ENCODE results near the gene KIF17. TPM values are rescaled to one million over a fixed set of nuclear protein-coding genes. Genes with fewer than 3 reads are reported as not detected.

KIF17 gene
- total RNA-seq, 1 donor from 2014 or later = 4.6 TPM

DNA sequence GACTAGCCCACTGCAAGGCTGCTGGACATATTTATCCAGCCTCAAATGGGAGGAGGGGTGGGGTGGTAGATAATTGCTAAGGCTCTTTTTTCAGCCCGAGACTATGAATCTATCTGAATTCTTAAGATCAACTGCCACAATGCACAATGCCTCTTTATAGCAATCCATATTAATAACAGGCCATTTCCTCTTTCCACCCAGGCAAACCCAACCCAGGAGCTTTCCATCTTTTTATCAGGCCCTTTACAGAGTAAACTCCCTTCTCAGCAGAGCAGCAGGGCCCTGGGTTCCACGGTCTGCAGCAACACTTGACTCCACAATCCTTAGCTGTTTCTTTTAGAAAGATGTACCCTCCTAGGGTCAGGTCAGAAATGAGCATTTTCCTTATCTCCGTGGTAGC is 57.4 kb downstream of the KIF17 start:
- Histone ChIP-seq H3K4me1 (peaks cover 18% of the 10 kb centered on the region), H3K9me3 (no peaks in the 10 kb centered on the region), H3K36me3 (peaks cover 42% of the 10 kb centered on the region), H3K27ac (peak overlapping the region; percentile 82), H3K27me3 (no peaks in the 10 kb centered on the region), H3K4me3 (peak overlapping the region; percentile 99)
- DNase-seq (no peak), ATAC-seq (no peak)
- intact Hi-C loops (cut with DNase I) = no loop called here
- TF ChIP-seq, protein P1, sequence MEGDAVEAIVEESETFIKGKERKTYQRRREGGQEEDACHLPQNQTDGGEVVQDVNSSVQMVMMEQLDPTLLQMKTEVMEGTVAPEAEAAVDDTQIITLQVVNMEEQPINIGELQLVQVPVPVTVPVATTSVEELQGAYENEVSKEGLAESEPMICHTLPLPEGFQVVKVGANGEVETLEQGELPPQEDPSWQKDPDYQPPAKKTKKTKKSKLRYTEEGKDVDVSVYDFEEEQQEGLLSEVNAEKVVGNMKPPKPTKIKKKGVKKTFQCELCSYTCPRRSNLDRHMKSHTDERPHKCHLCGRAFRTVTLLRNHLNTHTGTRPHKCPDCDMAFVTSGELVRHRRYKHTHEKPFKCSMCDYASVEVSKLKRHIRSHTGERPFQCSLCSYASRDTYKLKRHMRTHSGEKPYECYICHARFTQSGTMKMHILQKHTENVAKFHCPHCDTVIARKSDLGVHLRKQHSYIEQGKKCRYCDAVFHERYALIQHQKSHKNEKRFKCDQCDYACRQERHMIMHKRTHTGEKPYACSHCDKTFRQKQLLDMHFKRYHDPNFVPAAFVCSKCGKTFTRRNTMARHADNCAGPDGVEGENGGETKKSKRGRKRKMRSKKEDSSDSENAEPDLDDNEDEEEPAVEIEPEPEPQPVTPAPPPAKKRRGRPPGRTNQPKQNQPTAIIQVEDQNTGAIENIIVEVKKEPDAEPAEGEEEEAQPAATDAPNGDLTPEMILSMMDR (IDR thresholded peaks at IDR 0.05) = no peak

DNA sequence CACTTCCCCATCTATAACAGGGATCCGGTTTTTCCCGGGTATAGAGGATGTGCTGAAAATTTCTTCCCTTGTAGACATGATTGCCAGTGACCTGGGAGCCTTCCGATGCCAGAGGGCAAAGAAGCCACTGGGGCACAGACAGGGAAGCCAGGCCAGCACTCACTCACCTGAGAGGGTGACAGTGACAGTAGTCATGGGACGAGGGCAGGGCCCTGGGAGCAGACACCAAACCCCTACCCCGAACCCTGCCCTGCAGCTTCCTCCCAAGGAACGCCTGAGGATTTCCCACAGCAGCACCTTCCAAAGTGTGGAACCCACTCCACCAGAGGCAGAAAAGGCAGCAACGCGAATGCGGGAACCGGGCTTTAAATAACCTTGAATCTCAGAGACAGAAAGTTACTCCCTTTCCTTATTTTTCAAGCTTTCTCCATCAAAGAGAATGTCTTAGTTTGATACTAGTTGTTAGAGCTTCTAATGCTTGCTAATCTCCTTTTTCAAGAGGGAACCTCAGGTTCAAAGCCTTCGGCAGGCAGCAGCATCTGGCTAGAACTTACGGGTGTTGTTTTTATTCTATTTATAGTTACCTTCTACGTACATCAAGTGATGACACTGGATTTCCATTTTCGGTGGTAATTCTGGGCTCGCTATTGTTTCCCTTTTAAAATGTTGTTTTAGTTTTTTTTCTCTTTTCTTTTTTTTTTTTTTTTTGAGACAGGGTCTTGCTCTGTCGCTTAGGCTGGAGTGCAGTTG is 59.5 kb downstream of the KIF17 start:
- DNase-seq = no peak
- H3K4me3 ChIP-seq = no peak overlapping the region
- TF ChIP-seq, protein P1 (IDR thresholded peaks at IDR 0.05) = no peak
- H3K27ac ChIP-seq = no peak overlapping the region
- peaks cover 18% of the 10 kb centered on the region for H3K4me1 ChIP-seq
- H3K36me3 ChIP-seq = peaks cover 62% of the 10 kb centered on the region
- no peaks in the 10 kb centered on the region for H3K9me3 ChIP-seq
- no peak for ATAC-seq
- intact Hi-C loops (cut with DNase I) = no loop called here
- no peaks in the 10 kb centered on the region for H3K27me3 ChIP-seq

DNA sequence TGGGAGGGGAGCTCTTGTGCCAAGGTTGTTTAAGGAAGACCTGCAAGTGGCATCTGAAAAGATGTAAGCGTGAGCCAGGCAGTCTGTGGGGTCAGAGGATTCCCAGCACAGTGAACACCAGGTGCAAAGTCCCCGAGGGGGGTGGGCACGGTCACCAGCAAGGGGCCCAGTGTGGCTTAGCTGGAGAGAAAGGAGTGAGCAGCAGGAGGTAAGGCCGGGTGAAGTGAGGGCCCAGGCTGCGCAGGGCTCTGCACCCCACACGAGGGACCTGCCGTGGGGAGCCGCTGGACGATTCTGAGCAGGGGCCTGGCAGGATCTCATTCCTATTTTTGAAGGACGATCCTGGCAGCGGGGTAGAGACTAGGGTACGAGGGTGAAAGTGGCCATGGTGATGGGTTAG is 60.8 kb downstream of the KIF17 start:
- Histone ChIP-seq H3K9me3 (no peaks in the 10 kb centered on the region), H3K4me3 (no peak overlapping the region), H3K27ac (no peak overlapping the region), H3K4me1 (peaks cover 16% of the 10 kb centered on the region), H3K27me3 (no peaks in the 10 kb centered on the region), H3K36me3 (peaks cover 75% of the 10 kb centered on the region)
- no peak for DNase-seq
- TF ChIP-seq, protein P1 (IDR thresholded peaks at IDR 0.05) = no peak
- no peak for ATAC-seq
- intact Hi-C loops (cut with DNase I) = no loop called here

DNA sequence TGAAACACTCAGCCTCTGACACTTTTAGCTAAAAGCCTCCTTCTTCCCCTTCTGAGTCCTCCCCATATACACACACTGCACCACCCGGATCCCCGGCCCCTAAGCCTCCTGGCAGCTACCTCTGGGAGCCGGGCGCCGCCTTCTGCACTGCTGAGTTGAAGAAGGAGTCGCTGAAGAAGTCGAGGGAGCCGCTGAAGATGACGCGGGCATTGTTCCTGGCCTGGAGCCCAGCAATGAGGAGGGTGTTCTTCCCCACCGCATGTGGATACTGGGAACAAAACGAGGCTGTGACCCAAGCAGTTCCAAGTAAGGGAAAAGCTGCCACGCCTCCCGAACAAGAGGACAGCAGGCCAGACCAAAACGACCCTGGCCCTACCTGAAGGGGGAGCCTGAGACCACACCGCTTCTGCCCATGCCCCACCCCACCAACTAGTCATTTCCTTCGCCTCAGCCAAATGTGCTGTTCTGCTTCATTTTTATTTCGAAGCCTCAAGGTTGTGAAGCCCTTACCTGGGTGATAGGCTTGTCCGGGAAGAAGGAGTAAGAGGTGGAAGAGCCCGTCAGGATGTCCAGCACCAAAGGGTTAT is 63.6 kb downstream of the KIF17 start:
- H3K4me3 ChIP-seq = no peak overlapping the region
- peaks cover 2% of the 10 kb centered on the region for H3K4me1 ChIP-seq
- intact Hi-C loops (cut with DNase I) = no loop called here
- H3K36me3 ChIP-seq = peaks cover 100% of the 10 kb centered on the region
- no peaks in the 10 kb centered on the region for H3K9me3 ChIP-seq
- no peaks in the 10 kb centered on the region for H3K27me3 ChIP-seq
- DNase-seq (no peak), ATAC-seq (no peak)
- TF ChIP-seq, protein P1 (IDR thresholded peaks at IDR 0.05) = no peak
- no peak overlapping the region for H3K27ac ChIP-seq

DNA sequence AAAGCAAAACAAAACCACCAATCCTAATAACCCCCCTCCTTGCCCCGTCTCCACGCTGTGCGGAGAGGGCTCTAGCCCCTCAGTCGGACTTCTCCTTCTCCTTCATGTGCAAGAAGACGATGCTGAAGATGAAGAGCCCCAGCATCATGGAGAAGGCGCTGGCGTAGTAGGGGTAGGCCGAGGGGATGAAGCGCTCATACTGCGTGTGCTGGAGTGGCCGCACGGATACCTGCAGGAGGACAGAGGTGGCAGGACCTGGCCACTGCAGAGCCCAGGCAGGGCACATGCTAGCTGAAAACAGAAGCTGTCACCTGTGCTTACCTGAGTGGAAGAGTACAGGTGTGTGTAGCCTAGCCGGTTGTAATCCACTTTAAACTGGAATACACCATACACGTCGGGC is 65.5 kb downstream of the KIF17 start:
- no peaks in the 10 kb centered on the region for H3K27me3 ChIP-seq
- TF ChIP-seq, protein P1 (IDR thresholded peaks at IDR 0.05) = no peak
- no peak overlapping the region for H3K27ac ChIP-seq
- no peaks in the 10 kb centered on the region for H3K9me3 ChIP-seq
- peaks cover 100% of the 10 kb centered on the region for H3K36me3 ChIP-seq
- DNase-seq (no peak), ATAC-seq (no peak)
- intact Hi-C loops (cut with DNase I) = no loop called here
- no peak overlapping the region for H3K4me3 ChIP-seq
- no peaks in the 10 kb centered on the region for H3K4me1 ChIP-seq

Measured in upper lobe of right lung (tissue), 1 donor.